Measurements from ENCODE around the gene ICE1.
"Not testable (repeated sequence)": the region's sequence is repeated elsewhere in the genome, so short reads cannot be mapped to it uniquely, and the experiment has no call there.

- not testable (repeated sequence) for TF ChIP-seq CTCF (IDR thresholded peaks at IDR 0.05 in 8 of 11, conservative IDR thresholded peaks at IDR 0.05 in 3 of 11); POLR2AphosphoS5 (IDR thresholded peaks at IDR 0.05)
Observed at GRCh38 chr5:5413856-5414255, 8.6 kb upstream of the ICE1 start.

Measured in spleen (tissue), 7 donors.